Endodermal cell (in vitro differentiated cells): ENCODE results near the gene MYLK3. TPM values are rescaled to one million over a fixed set of nuclear protein-coding genes. Genes with fewer than 3 reads are reported as not detected.

Source experiments
- DNase-seq: peaks from one replicate; pipeline ENCODE4 v3.0.0-alpha.2; 2017
- H3K27ac ChIP-seq: 2 replicates; pipeline ENCODE4 v1.5.1; 2013; ENCODE audit warnings: mild to moderate bottlenecking, low read depth, low read length, moderate library complexity
- H3K27me3 ChIP-seq: 2 replicates; pipeline ENCODE4 v1.6.1; 2013; ENCODE audit warnings: mild to moderate bottlenecking, low read length, moderate library complexity; ENCODE audit not compliant: insufficient read depth, control insufficient read depth, poor library complexity, severe bottlenecking
- H3K36me3 ChIP-seq: 2 replicates; pipeline ENCODE4 v1.7.0; 2013; ENCODE audit warnings: mild to moderate bottlenecking, low read length, moderate library complexity; ENCODE audit not compliant: control insufficient read depth, insufficient read depth
- H3K4me1 ChIP-seq: one replicate; pipeline ENCODE4 v1.7.0; 2013; ENCODE audit warnings: low read length; ENCODE audit not compliant: control insufficient read depth, insufficient read depth
- H3K4me3 ChIP-seq: 2 replicates; pipeline ENCODE4 v1.5.1; 2013; ENCODE audit warnings: mild to moderate bottlenecking, low read length, moderate library complexity
- H3K9ac ChIP-seq: 2 replicates; pipeline ENCODE4 v1.6.1; 2013; ENCODE audit warnings: mild to moderate bottlenecking, low read length, moderate library complexity; ENCODE audit not compliant: poor library complexity, severe bottlenecking; ENCODE audit errors: extremely low read depth
- H3K9me3 ChIP-seq: 2 replicates; pipeline ENCODE4 v1.6.1; 2013; ENCODE audit warnings: mild to moderate bottlenecking, low read length, moderate library complexity; ENCODE audit not compliant: control insufficient read depth
- H3K27ac Mint-ChIP-seq: 2 replicates; pipeline ENCODE4 v1.8.0; 2020; ENCODE audit warnings: mixed read lengths
- H3K27me3 Mint-ChIP-seq: 2 replicates; pipeline ENCODE4 v1.8.0; 2021; ENCODE audit warnings: mild to moderate bottlenecking, mixed read lengths; ENCODE audit not compliant: insufficient read depth
- H3K36me3 Mint-ChIP-seq: 2 replicates; pipeline ENCODE4 v1.8.0; 2020; ENCODE audit warnings: low read depth, mixed read lengths
- H3K4me1 Mint-ChIP-seq: 2 replicates; pipeline ENCODE4 v1.8.0; 2020; ENCODE audit warnings: mixed read lengths
- H3K4me3 Mint-ChIP-seq: 2 replicates; pipeline ENCODE4 v1.8.0; 2020; ENCODE audit warnings: mild to moderate bottlenecking, moderate library complexity, mixed read lengths
- H3K9me3 Mint-ChIP-seq: 2 replicates; pipeline ENCODE4 v1.8.0; 2020; ENCODE audit warnings: mild to moderate bottlenecking, mixed read lengths
- WGBS, 2 experiments: methylation state at CpG; one replicate each; pipeline versions ENCODE4 v1.1.5 to v1.1.7; 2013; ENCODE audit warnings: missing lambda C conversion rate in 2 of 2, mixed read lengths in 1 of 2; ENCODE audit not compliant: insufficient coverage in 1 of 2, insufficient read length in 1 of 2; 5-methylcytosine and 5-hydroxymethylcytosine counted together
- total RNA-seq, 2 donors: library from RNA; stranded (reverse); fragmentation: NEBNext Ultra II Directional in 1 of 2; extraction: Animal tissue kit (Norgen Biotek cat#: 25700) in 1 of 2; gene quantifications; 2 replicates in 1 of 2; 3 replicates in 1 of 2; pipeline ENCODE4 v1.2.1, GENCODE V29; 2021
- TF ChIP-seq, protein P1 (sequence below): fragments of 200-600 bp; sonication (generic); conservative IDR thresholded peaks from 2 replicates; pipeline ENCODE4 v1.5.0; 2021; ENCODE audit warnings: antibody characterized with exemption, mild to moderate bottlenecking

The MYLK3 gene
- total RNA-seq, 2 donors from 2014 or later = 2.3 to 4.0 TPM

DNA sequence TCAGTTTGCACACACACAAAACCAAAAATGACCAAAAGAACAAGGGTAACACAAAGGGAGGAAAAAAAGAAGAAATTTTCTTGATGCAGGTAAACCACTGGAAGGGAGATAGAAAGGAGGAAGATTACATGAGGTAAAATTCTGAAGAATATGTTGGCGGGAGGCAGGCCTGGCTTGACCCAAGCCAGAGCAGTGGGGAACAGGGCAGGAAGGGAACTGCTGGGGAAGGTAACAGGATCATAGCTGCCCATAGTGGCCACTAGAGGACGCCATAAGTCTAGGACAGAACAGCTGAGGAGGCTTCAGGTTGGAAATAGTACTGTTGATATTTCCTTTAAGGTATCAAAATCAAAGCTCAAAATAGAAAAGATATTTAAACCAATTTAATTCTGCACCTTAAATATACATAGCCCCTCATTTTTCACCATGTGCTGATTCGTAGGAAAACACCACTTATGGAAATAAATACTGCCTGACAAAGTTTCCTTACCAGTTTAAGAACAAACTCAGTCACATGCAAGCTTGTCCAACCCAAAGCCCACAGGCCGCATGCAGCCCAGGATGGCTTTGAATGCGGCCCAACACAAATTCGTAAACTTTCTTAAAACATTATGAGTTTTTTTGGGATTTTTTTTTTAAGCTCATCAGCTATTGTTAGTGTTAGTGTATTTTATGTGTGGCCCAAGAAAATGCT, 74.7 kb downstream of the MYLK3 start:
- H3K36me3 ChIP-seq = peaks cover 92% of the 10 kb centered on the region
- 63 to 70% methylated on average over 2 to 6 of the region's 6 CpGs for WGBS, 2 experiments

DNA sequence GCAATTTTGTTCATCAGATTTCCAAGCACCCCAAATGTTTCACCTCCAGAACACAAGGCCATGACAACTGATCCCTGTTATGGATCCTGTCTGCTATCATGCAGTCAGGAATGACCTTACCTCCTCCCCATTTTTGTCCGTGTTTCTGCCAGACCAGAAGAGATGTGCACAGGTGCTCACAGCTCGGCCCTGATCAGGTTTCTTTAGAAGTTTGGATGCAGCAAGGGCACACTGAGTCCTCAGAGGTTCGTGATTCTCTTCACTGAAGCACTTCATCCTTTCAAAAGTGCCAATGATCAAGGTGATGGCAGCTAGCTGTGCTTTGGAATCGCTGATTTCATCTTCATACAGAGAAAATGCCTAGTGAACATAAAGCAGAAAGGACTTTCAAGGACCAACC, 86.0 kb downstream of the MYLK3 start:
- H3K36me3 ChIP-seq = peaks cover 85% of the 10 kb centered on the region
- no peak overlapping the region for H3K9ac ChIP-seq
- DNase-seq = no peak
- H3K27me3 ChIP-seq = no peaks in the 10 kb centered on the region
- peaks cover 3% of the 10 kb centered on the region for H3K4me1 ChIP-seq
- no peaks in the 10 kb centered on the region for H3K27me3 Mint-ChIP-seq
- peak overlapping the region; percentile 20 for H3K27ac Mint-ChIP-seq
- no peak overlapping the region for H3K27ac ChIP-seq
- H3K4me1 Mint-ChIP-seq = peaks cover 12% of the 10 kb centered on the region
- H3K9me3 Mint-ChIP-seq = no peaks in the 10 kb centered on the region
- no peaks in the 10 kb centered on the region for H3K9me3 ChIP-seq
- peaks cover 81% of the 10 kb centered on the region for H3K36me3 Mint-ChIP-seq
- WGBS, 2 experiments = 67 to 70% methylated on average over 3 to 4 of the region's 4 CpGs
- no peak overlapping the region for H3K4me3 ChIP-seq
- no peak overlapping the region for H3K4me3 Mint-ChIP-seq
- TF ChIP-seq, protein P1, sequence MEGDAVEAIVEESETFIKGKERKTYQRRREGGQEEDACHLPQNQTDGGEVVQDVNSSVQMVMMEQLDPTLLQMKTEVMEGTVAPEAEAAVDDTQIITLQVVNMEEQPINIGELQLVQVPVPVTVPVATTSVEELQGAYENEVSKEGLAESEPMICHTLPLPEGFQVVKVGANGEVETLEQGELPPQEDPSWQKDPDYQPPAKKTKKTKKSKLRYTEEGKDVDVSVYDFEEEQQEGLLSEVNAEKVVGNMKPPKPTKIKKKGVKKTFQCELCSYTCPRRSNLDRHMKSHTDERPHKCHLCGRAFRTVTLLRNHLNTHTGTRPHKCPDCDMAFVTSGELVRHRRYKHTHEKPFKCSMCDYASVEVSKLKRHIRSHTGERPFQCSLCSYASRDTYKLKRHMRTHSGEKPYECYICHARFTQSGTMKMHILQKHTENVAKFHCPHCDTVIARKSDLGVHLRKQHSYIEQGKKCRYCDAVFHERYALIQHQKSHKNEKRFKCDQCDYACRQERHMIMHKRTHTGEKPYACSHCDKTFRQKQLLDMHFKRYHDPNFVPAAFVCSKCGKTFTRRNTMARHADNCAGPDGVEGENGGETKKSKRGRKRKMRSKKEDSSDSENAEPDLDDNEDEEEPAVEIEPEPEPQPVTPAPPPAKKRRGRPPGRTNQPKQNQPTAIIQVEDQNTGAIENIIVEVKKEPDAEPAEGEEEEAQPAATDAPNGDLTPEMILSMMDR = no peak

More for the DNA sequence above, 74.7 kb downstream of the MYLK3 start:
- H3K27ac ChIP-seq = no peak overlapping the region
- H3K4me1 ChIP-seq = no peaks in the 10 kb centered on the region
- Mint-ChIP-seq H3K36me3 (peaks cover 80% of the 10 kb centered on the region), H3K27me3 (no peaks in the 10 kb centered on the region), H3K4me3 (no peak overlapping the region), H3K4me1 (peaks cover 4% of the 10 kb centered on the region), H3K9me3 (no peaks in the 10 kb centered on the region), H3K27ac (peak overlapping the region; percentile 10)
- TF ChIP-seq, protein P1 = peak; percentile 100
- H3K27me3 ChIP-seq = no peaks in the 10 kb centered on the region
- H3K4me3 ChIP-seq = no peak overlapping the region
- no peak overlapping the region for H3K9ac ChIP-seq
- peak; percentile 82 for DNase-seq
- H3K9me3 ChIP-seq = no peaks in the 10 kb centered on the region

DNA sequence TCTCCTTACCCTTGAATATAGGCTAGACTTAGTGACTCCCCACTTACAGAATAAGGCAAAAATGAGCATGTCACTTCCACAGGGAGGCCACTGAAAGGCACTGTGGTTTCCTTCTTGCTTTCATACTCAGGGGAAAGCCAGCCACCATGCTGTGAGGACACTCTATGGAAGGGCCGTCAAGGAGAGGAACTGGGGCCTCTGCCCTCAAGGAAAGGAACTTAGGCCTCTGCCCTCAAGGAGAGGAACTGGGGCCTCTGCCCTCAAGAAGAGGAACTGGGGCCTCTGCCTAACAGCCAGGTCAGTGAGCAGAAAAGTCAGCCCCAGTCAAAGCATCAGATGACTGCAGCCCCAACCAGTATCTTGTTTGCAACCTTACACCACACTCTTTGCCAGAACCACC, 89.2 kb downstream of the MYLK3 start:
- H3K4me3 Mint-ChIP-seq = no peak overlapping the region
- H3K27ac ChIP-seq = no peak overlapping the region
- WGBS, 2 experiments = 86% methylated on average over 1 of the region's 1 CpG; no CpG with 5 or more reads in 1 of the 2 experiments
- TF ChIP-seq, protein P1 = no peak
- no peaks in the 10 kb centered on the region for H3K27me3 Mint-ChIP-seq
- peaks cover 5% of the 10 kb centered on the region for H3K9me3 ChIP-seq
- DNase-seq = no peak
- H3K4me3 ChIP-seq = no peak overlapping the region
- H3K4me1 ChIP-seq = peaks cover 3% of the 10 kb centered on the region
- peaks cover 73% of the 10 kb centered on the region for H3K36me3 ChIP-seq
- H3K9ac ChIP-seq = no peak overlapping the region
- H3K4me1 Mint-ChIP-seq = peaks cover 16% of the 10 kb centered on the region
- H3K36me3 Mint-ChIP-seq = peaks cover 62% of the 10 kb centered on the region
- H3K27ac Mint-ChIP-seq = no peak overlapping the region
- peaks cover 4% of the 10 kb centered on the region for H3K9me3 Mint-ChIP-seq
- no peaks in the 10 kb centered on the region for H3K27me3 ChIP-seq

Other genes starting within 250 kb of the MYLK3 start
- gene SHCBP1, start 127.0 kb downstream of the MYLK3 start, total RNA-seq = 10 to 100 TPM; 15.1 to 17.2 TPM
- gene VPS35, start 59.2 kb downstream of the MYLK3 start, total RNA-seq = 100 to 1,000 TPM in 1 of 2 donors, 10 to 100 TPM in 1; 95.7 to 119 TPM
- 100 to 1,000 TPM in 1 of 2 donors, 10 to 100 TPM in 1; 94.9 to 128 TPM for gene ORC6, start 58.7 kb downstream of the MYLK3 start, total RNA-seq
- 10 to 100 TPM; 20.6 to 22.7 TPM for gene C16orf87, start 82.8 kb upstream of the MYLK3 start, total RNA-seq
- gene GPT2, start 136.0 kb upstream of the MYLK3 start, total RNA-seq = 10 to 100 TPM; 44.1 to 65.5 TPM
- 10 to 100 TPM; 65.1 to 68.2 TPM for gene DNAJA2, start 225.3 kb upstream of the MYLK3 start, total RNA-seq